KG1 (cell line): ENCODE results near the gene RNF213.
"Not testable (repeated sequence)": the region's sequence is repeated elsewhere in the genome, so short reads cannot be mapped to it uniquely, and the experiment has no call there.

Experiments
- DNase-seq: peaks from one replicate; lab custom pipeline; 2025; lab: John Stamatoyannopoulos, UW

Gene RNF213

GRCh38 chr17:80320496-80320895, 59.8 kb downstream of the RNF213 start:
- no peak for DNase-seq

GRCh38 chr17:80322864-80323263, 62.2 kb downstream of the RNF213 start:
- no peak for DNase-seq

- DNase-seq, result no peak
Observed at GRCh38 chr17:80323982-80324381, 63.3 kb downstream of the RNF213 start.

- DNase-seq, result no peak
Observed at GRCh38 chr17:80327518-80327917, 66.9 kb downstream of the RNF213 start.

- DNase-seq, result no peak
Observed at GRCh38 chr17:80328634-80329380, 68.2 kb downstream of the RNF213 start.

GRCh38 chr17:80329421-80329820, 68.8 kb downstream of the RNF213 start:
- not testable (repeated sequence) for DNase-seq

- no peak for DNase-seq
Observed at GRCh38 chr17:80330276-80330675, 69.6 kb downstream of the RNF213 start.

GRCh38 chr17:80330938-80331337, 70.3 kb downstream of the RNF213 start:
- DNase-seq, result not testable (repeated sequence)

GRCh38 chr17:80331820-80332219, 71.2 kb downstream of the RNF213 start:
- DNase-seq, result no peak

GRCh38 chr17:80337195-80337895, 76.7 kb downstream of the RNF213 start:
- no peak for DNase-seq

- no peak for DNase-seq
Observed at GRCh38 chr17:80339118-80339517, 78.5 kb downstream of the RNF213 start.

GRCh38 chr17:80339731-80340456, 79.2 kb downstream of the RNF213 start:
- no peak for DNase-seq

GRCh38 chr17:80345321-80345720, 84.7 kb downstream of the RNF213 start:
- no peak for DNase-seq

- DNase-seq, result no peak
Observed at GRCh38 chr17:80345841-80346497, 85.3 kb downstream of the RNF213 start.

- DNase-seq, result no peak
Observed at GRCh38 chr17:80346498-80347275, 86.0 kb downstream of the RNF213 start.

- no peak for DNase-seq
Observed at GRCh38 chr17:80347536-80347935, 86.9 kb downstream of the RNF213 start.

GRCh38 chr17:80347948-80348351, 87.3 kb downstream of the RNF213 start:
- DNase-seq, result no peak

GRCh38 chr17:80348551-80349150, 88.0 kb downstream of the RNF213 start:
- DNase-seq, result no peak

- no peak for DNase-seq
Observed at GRCh38 chr17:80349151-80349651, 88.5 kb downstream of the RNF213 start.

GRCh38 chr17:80349751-80350150, 89.1 kb downstream of the RNF213 start:
- no peak for DNase-seq
